Neutrophil (primary cell): Measurements from ENCODE around the gene TAF1C.

ENCODE experiments used
- H3K27ac ChIP-seq: fragments of 200-600 bp; sonication (generic); 2 replicates; pipeline ENCODE4 v1.5.1; 2016; ENCODE audit warnings: mild to moderate bottlenecking, moderate library complexity
- H3K27me3 ChIP-seq: fragments of 200-600 bp; sonication (generic); 2 replicates; pipeline ENCODE4 v1.6.0; 2016; ENCODE audit warnings: mild to moderate bottlenecking
- H3K36me3 ChIP-seq: fragments of 200-600 bp; sonication (generic); 2 replicates; pipeline ENCODE4 v1.5.1; 2017
- H3K4me1 ChIP-seq, 2 experiments: fragments of 200-600 bp in 1 of 2; sonication (generic) in 1 of 2; 1 replicate in 1 of 2; 2 replicates in 1 of 2; pipeline versions ENCODE4 v1.5.1 to v1.6.1; 2013 to 2016; ENCODE audit warnings: low read depth in 1 of 2, low read length in 1 of 2, mild to moderate bottlenecking in 1 of 2, moderate library complexity in 1 of 2; ENCODE audit not compliant: control insufficient read depth in 1 of 2, insufficient read depth in 1 of 2
- H3K4me3 ChIP-seq, 2 experiments: fragments of 200-600 bp in 1 of 2; sonication (generic) in 1 of 2; 1 replicate in 1 of 2; 2 replicates in 1 of 2; pipeline ENCODE4 v1.5.1; 2013 to 2016; ENCODE audit warnings: low read depth in 1 of 2, low read length in 1 of 2, mild to moderate bottlenecking in 1 of 2, moderate library complexity in 1 of 2
- H3K9me3 ChIP-seq: fragments of 200-600 bp; sonication (generic); 2 replicates; pipeline ENCODE4 v1.5.1; 2016
- TF ChIP-seq, protein P1 (sequence below): fragments of 200-600 bp; sonication (generic); IDR thresholded peaks from 2 replicates; pipeline ENCODE4 v1.5.1; 2016; ENCODE audit warnings: antibody characterized with exemption

Gene TAF1C

DNA sequence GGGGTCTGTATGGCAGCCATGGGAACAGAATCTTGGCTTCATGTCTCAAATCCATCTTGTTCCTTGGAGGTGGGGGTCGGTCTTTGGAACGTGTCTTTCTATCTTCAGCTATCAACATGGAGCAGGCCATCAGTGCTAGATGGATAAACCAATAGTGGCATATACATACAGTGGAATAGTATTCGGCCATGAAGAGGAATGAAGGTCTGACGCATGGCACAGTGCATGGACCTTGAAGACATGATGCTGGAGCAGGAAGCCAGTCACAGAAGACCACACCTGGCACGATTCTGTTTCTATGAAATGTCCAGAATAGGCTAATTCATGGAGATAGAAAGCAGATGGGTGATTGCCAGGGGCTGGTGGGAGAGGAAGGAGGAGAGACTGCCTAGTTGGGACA is 45.2 kb upstream of the TAF1C start:
- H3K27me3 ChIP-seq = peaks cover 43% of the 10 kb centered on the region
- no peaks in the 10 kb centered on the region for H3K4me1 ChIP-seq
- no peak overlapping the region for H3K4me3 ChIP-seq
- TF ChIP-seq, protein P1, sequence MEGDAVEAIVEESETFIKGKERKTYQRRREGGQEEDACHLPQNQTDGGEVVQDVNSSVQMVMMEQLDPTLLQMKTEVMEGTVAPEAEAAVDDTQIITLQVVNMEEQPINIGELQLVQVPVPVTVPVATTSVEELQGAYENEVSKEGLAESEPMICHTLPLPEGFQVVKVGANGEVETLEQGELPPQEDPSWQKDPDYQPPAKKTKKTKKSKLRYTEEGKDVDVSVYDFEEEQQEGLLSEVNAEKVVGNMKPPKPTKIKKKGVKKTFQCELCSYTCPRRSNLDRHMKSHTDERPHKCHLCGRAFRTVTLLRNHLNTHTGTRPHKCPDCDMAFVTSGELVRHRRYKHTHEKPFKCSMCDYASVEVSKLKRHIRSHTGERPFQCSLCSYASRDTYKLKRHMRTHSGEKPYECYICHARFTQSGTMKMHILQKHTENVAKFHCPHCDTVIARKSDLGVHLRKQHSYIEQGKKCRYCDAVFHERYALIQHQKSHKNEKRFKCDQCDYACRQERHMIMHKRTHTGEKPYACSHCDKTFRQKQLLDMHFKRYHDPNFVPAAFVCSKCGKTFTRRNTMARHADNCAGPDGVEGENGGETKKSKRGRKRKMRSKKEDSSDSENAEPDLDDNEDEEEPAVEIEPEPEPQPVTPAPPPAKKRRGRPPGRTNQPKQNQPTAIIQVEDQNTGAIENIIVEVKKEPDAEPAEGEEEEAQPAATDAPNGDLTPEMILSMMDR = no peak
- no peaks in the 10 kb centered on the region for H3K36me3 ChIP-seq
- no peak overlapping the region for H3K27ac ChIP-seq
- no peaks in the 10 kb centered on the region for H3K9me3 ChIP-seq

DNA sequence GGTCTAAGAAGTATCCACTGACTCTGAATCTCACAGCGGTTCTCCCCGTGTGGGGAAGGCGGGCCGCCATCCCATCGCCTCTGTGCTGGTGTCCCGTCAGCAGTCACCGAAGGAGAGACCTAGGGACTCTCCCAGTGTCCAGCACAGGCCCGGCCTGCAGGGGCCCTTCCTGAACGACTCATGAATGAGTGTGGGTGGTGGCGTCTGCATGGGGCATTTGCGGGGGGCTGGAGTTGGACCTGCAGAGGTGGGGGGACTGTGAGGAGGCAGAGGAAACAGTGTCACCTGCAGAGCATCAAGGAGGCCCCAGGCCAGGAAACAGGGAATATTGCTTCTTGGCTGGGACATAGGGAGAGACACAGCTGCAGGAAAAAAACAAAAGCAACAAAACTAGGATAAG is 42.6 kb upstream of the TAF1C start:
- Histone ChIP-seq H3K4me3 (no peak overlapping the region), H3K9me3 (no peaks in the 10 kb centered on the region), H3K27ac (no peak overlapping the region), H3K27me3 (peaks cover 39% of the 10 kb centered on the region), H3K36me3 (no peaks in the 10 kb centered on the region), H3K4me1 (no peaks in the 10 kb centered on the region)
- TF ChIP-seq, protein P1 = no peak

DNA sequence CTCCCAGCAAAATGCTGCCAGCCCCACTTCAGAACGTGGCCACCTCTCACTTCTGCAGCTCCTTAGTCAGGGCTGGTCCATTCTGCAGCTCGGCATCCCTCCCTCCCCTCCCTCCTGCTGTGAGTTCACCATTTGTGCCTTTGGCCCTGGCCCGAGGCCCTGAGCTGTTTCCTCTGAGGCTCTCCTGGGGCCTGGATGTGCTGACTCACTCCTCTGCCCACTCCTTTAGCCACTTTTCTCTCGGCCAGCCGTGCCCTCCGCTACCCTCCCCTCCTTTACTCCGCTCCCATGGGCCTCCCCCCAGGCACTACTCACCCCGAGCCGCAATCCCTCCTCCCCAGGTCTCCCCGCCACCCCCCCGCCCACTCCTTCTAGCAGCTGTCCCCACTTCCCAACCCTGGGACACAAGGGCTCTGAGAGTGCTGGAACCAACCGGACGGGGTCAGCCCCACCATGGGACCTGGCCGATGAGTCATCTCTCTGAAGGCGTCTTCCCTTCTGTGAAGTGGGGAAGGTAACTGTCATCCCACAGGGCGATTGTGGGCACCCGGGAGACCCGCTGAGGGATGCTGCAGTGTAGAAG is 41.5 kb upstream of the TAF1C start:
- Histone ChIP-seq H3K4me3 (no peak overlapping the region), H3K36me3 (no peaks in the 10 kb centered on the region), H3K27ac (no peak overlapping the region), H3K4me1 (no peaks in the 10 kb centered on the region), H3K9me3 (no peaks in the 10 kb centered on the region), H3K27me3 (peaks cover 30% of the 10 kb centered on the region)
- TF ChIP-seq, protein P1 = no peak

DNA sequence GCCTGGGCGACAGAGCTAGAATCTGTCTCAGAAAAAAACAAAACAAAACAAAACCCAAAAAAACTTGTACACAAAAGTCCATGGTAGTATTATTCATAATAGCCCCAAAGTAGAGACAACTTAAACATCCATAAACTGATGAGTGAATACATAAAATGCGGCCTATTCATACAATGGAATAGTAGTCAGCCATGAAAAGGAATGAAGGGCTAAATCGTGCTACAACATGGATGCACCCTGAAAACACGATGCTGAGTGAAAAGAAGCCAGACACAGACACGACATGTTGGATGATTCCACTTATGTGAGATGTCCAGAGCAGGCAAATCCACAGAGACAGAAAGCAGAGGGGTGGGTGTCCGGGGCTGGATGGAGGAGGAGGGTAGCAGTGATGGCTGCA is 40.7 kb upstream of the TAF1C start:
- no peaks in the 10 kb centered on the region for H3K36me3 ChIP-seq
- H3K4me1 ChIP-seq = no peaks in the 10 kb centered on the region
- peaks cover 25% of the 10 kb centered on the region for H3K27me3 ChIP-seq
- H3K9me3 ChIP-seq = no peaks in the 10 kb centered on the region
- H3K27ac ChIP-seq = no peak overlapping the region
- no peak overlapping the region for H3K4me3 ChIP-seq
- TF ChIP-seq, protein P1 = no peak

DNA sequence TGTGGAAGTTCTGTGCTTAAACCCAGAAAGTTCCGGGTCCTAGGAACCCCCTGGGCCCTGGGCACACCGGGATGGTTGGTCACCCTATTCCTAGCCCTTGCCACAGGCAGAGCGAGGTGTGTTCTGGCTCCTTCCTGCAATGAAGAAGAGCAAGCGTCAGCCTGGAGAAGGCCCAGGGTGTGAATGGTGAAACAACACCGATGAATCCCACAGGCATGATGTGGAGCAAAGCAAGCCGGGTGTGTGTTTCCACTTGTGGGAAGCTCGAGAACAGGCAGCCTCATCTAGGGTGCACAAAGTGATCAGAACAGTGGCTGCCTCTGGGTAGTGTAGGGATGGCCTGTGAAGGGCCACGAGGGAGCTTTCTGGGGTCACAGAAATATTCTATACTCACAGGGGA is 39.2 kb upstream of the TAF1C start:
- TF ChIP-seq, protein P1 = no peak
- H3K36me3 ChIP-seq = no peaks in the 10 kb centered on the region
- H3K4me1 ChIP-seq = no peaks in the 10 kb centered on the region
- no peaks in the 10 kb centered on the region for H3K9me3 ChIP-seq
- peaks cover 18% of the 10 kb centered on the region for H3K27me3 ChIP-seq
- H3K4me3 ChIP-seq = no peak overlapping the region
- H3K27ac ChIP-seq = no peak overlapping the region

DNA sequence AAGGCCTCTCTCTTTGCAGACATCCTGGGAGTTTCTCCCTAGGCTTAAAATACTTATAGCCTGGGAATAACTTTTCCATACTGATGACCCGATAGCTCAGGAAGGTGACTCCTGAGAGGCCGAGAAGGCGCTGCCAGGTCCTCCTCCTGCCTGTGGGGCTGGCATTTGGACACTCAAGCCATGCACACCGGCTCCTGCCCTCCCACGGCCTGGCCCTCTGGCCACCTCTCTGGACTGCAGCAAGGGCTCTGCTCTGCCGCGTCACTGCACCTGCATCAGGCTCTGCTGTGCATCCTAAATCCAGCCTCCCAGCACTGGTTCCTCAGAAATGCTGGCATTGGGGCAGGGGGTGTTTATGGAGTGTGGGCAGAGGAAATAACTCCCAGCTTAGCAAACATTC is 38.7 kb upstream of the TAF1C start:
- Histone ChIP-seq H3K9me3 (no peaks in the 10 kb centered on the region), H3K27ac (no peak overlapping the region), H3K4me1 (no peaks in the 10 kb centered on the region), H3K36me3 (no peaks in the 10 kb centered on the region), H3K4me3 (no peak overlapping the region), H3K27me3 (peaks cover 14% of the 10 kb centered on the region)
- TF ChIP-seq, protein P1 = no peak
